G401 (cell line): ENCODE results near the gene GDF7. TPM values are rescaled to one million over a fixed set of nuclear protein-coding genes. Genes with fewer than 3 reads are reported as not detected.

ENCODE experiments used
- DNase-seq: peaks from one replicate; pipeline ENCODE4 v3.0.0-alpha.2; 2015; ENCODE audit warnings: low spot score
- in situ Hi-C: cut with HindIII; loops from 2 replicates; pipeline ENCODE4 v1.10.0; 2016; ENCODE audit warnings: low sequenced_read_pairs, mixed read lengths
- total RNA-seq: library from RNA; depleted of rRNA; stranded (reverse); fragments of >200 nt; shearing (Covaris generic); gene quantifications from 2 replicates; pipeline ENCODE4 v1.2.3, GENCODE V29; 2014

Gene GDF7
- total RNA-seq, 1 experiment from 2014 or later: 0.37 TPM

DNA sequence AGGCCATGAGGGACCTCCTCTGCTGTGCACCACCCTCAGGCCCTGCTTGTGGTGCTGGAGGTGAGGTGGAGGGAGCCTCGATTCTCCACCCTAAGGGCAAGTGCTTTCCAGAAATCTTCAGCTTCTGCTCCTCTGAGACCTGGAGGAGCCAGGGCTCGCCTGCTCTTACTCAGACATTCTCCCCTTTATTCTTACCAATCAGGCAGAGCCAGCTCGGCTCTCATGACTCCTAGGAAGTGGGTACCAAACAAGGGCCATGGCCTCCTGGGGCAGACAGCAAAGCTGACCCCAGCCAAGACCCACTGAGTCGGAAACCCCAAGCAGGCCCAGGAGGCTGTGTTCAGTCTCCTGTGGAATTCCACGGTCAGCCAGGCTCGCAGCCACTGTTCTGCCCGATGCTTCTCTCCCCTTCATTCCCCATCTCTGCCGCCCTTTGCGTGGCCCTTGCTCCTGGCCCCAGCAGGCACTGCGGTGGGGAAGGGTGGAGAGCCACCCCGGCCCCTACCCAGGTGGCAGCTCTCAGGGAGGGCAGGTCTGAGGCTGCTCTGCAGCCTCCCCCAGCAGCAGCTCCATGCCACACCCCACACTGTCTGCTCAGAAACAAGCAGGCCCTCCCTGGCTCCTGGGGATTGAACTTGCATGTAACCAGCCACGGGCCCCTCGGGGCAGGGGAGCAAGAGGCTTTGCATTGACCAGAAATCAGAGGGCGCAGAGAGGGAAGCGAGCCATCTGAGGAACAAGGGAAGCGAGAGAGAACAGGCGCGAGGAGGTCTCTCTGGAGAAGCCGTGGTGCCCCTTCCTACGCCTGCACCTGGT, 40.0 kb upstream of the GDF7 start:
- DNase-seq: no peak
- in situ Hi-C loops: no loop called here

- in situ Hi-C loops: no loop called here
- no peak for DNase-seq
These were observed 39.1 kb upstream of the GDF7 start for GRCh38 chr2:20627712-20628380.

DNA sequence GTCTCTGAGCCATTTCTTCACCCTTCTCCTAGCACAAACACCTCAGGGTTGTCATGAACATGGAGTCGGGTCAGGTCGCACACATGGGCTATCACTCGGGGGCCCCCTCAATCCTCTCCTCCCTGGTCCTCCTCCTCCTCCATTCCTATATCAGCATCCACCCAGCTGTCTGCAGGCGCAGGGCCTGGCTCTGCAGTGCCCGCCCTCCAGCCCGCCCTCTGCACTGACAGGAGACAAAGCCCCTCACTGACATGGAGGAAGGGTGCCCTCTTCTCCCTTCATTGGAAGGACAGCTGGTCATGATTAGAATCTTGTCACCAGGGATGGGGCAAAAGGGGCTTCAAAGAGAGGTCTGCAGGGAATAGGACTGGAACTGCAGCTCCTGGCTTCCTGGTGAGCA, 37.8 kb upstream of the GDF7 start:
- in situ Hi-C loops: no loop called here
- no peak for DNase-seq

- in situ Hi-C loops: no loop called here
- no peak for DNase-seq
These were observed 37.3 kb upstream of the GDF7 start for GRCh38 chr2:20629581-20630171.

- DNase-seq: no peak
- in situ Hi-C loops: no loop called here
These were observed 36.0 kb upstream of the GDF7 start for GRCh38 chr2:20630967-20631366.

GRCh38 chr2:20631617-20632307, 35.2 kb upstream of the GDF7 start:
- in situ Hi-C loops: no loop called here
- DNase-seq: no peak

DNA sequence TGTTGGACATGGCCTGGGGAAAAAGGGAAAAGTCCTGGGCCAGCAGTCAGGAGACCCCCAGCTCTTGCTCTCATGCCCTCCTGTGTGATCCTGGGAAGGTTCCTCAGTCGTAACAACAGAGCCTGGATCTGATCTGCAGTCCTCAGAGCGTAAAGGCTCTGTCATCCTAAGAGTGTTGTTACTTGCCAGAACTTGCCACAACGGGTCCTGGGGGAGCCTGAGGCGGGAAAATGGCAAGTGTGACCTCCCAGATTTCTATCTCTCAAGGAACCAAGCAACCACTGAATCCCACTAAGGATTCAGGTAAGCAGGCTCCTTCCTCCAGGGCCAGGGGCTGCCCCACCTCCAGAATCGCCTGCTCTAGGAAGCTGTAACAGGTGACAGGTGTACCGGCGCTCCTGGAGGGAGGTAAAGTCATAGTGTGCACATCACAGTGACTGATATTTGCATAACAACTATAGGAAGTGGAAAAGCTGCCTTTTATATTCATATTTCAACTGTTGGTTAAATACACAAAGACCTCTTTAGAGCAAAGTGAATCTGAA, 34.4 kb upstream of the GDF7 start:
- DNase-seq: no peak
- in situ Hi-C loops: no loop called here

DNA sequence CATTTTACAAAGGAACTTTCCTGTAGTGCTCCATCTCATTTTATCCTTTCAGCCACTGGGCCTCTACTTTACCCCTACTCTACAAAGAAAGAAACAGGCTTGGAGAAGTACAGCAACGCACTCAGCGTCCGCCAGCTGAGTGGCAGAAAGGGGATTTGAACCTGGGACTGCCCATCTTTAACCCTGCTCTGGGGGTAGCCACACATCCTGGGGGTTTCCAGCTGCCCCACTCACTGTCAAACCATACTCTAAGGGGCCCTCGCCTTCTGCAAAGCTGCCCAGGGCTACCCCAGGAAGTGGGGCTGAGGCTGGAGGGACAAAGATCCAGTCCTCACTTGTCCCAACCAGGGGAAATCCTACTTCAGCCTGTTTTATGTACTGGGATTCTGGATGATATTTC, 33.9 kb upstream of the GDF7 start:
- in situ Hi-C loops: no loop called here

DNA sequence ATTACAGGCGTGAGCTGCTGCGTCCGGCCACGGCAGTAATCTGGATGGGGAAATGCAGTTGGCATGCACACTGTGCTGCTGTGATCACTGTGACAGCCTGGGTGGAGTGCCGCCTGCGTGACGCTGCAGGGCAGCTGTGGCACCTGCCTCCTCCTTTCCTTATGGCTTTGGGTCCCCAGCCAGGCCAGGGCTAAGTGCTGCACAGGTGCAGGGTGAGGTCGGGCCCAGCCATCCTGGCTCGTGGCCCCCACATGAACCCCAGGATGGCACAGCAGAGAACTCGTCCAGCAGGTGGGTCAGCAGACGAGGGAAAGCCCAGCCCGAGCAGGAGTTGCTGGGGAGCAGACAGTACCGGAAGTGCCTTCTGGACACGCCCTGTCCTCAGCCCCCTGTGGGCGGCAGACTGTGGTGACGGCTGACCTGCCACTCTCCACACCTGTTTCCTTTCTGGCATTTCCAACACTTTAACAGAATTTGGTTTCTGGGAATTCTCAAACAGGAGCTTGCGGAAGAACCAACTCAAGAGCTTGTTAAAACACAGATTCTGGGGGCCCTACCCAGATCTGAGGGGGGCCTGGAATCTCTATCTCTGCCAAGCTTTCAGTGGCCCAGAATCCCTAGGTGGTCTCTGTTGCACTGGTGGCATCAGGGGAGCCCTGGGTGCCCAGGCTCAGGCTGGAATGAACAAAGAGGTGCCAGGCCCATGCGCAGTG, 33.0 kb upstream of the GDF7 start:
- no peak for DNase-seq
- in situ Hi-C loops: no loop called here

More for the DNA sequence above, 33.9 kb upstream of the GDF7 start:
- no peak for DNase-seq

DNA sequence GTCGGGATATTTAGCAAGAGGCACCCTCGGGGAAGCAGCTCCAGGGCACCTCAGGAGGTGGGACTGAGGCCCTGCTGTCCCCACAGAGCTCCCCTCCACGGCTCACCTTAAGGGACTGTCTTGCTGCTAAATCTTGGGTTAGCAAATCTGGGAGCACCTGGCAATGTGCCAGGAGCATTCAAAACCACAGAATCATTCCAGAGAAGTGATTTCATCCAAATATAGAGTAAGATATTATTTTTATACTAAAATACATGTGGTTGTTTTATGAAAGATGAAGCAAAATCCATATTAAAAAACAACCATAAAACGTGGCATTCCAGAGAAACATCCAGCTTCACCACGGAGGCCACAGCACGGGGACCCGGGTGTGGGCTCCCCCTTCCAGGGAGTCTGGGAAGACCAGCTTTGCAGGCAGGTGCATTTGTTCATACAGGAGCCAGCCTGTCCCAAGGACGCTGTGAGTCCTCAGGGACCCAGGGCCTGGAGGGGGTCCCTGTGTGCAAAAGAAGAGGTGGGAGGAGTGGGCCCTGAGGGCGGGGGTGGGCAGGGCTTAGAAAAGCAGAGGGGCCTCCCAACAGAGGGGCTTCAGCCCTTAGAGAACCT, 32.3 kb upstream of the GDF7 start:
- in situ Hi-C loops: loop anchor here (5.0 kb wide), 1 partner anchor 192 kb away; no protein-coding TSS in a partner anchor
- DNase-seq: no peak

GRCh38 chr2:20635113-20635510, 31.8 kb upstream of the GDF7 start:
- no peak for DNase-seq
- in situ Hi-C loops: loop anchor here (5.0 kb wide), 1 partner anchor 193 kb away; no protein-coding TSS in a partner anchor

DNA sequence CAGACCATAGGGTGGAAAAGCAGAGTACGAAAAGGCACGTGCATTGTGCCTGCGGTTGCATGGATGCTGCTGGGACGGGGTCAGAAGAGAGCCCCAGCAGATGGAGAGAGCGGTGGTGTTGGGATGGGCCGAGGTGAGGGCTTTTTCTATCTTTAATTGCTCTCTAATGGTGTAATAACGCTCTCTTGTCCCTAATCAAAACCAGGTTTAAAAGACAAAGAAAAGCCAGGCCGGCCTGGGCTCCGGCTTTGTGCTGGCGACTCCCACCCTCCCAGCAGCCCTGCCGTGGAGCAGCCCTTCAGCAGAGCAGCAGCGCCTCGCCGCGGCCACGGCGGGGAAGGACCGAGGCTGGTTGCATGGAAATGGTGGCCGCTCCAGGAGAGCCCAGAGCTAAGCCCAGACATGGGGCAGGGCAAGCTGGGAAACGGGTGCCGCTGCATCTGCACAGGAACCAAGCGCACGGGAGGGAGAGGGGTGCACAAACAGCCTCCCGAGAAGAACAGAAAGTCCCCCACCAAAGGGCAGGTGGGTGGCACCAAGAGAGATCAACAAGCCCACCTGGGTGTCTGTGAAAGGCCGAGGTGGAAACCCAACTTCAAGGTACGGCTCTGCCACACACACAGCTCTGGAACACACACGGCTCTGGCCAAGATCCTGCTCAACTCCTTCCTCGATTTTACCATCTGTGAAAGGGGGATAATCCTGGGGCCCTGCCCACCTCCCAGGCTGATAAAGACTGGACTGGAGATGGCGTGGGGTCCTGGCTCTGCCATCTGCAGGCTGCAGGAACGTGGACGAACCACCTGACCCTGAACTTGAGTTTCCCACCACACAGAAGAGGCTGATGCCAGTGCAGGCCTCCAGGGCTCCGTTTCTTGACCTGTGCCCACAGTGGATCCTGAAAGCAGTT, 31.0 kb upstream of the GDF7 start:
- DNase-seq: peak; percentile 85
- in situ Hi-C loops: loop anchor here (5.0 kb wide), 1 partner anchor 194 kb away; no protein-coding TSS in a partner anchor

- DNase-seq: no peak
- in situ Hi-C loops: loop anchor here (5.0 kb wide), 1 partner anchor 195 kb away; no protein-coding TSS in a partner anchor
These were observed 29.8 kb upstream of the GDF7 start for GRCh38 chr2:20637147-20637546.

DNA sequence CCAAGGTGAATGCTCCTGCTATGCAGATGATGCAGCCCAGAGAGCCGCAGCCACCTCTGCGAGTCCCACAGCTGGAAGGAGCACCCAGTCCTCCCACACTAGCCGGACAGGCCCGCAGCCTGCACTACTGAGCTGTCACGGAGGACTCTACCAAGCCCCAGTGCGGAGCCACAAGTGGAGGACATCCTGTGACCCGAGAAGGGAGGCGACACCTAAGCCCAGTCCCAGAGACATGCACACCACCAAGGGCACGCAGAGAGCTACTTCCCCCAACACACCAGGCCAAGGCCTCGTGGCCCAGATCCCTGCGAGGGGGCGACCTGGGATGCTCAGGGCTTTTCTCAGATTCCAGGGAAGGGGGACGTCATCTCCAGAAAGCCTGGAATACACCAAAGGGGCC, 28.9 kb upstream of the GDF7 start:
- in situ Hi-C loops: loop anchor here (5.0 kb wide), 1 partner anchor 196 kb away; no protein-coding TSS in a partner anchor
- DNase-seq: no peak

DNA sequence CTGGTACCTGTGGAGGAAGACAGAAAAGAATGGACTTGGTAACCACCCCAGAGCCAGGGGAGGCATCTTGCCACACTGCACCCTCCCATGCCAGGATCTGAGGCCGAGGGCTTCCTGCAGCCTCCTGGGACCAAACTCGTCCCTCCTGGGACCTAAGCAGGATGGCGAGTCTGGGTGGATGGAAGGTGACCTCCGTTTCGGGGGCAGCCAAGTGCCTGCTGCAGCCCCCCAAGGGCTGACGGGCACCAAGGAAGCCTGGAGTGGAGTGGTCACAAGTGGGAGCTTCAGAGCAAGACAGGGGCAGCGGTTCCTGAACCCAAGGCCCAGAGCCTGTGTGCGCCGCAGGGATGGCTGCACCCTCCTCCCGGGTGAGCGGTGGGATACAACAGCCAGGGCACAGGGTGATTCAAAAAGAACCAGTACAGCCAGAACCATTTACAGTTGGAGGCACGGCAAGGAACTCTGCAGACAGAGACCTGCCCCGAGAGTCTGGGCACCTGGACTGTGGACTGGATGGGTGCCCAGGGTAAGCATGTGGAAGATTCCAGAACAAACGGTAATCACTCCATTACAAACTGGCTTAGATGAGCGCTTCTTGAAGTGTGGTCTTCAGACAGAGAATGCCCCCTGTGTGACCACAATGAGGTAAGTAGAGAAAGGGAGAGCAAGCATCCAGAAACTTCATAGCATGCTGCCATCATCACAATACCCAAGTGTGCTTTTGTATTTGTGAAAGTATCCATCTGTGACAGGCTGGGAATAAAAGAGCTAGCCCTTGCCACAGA, 28.1 kb upstream of the GDF7 start:
- in situ Hi-C loops: loop anchor here (5.0 kb wide), 1 partner anchor 197 kb away; no protein-coding TSS in a partner anchor

DNA sequence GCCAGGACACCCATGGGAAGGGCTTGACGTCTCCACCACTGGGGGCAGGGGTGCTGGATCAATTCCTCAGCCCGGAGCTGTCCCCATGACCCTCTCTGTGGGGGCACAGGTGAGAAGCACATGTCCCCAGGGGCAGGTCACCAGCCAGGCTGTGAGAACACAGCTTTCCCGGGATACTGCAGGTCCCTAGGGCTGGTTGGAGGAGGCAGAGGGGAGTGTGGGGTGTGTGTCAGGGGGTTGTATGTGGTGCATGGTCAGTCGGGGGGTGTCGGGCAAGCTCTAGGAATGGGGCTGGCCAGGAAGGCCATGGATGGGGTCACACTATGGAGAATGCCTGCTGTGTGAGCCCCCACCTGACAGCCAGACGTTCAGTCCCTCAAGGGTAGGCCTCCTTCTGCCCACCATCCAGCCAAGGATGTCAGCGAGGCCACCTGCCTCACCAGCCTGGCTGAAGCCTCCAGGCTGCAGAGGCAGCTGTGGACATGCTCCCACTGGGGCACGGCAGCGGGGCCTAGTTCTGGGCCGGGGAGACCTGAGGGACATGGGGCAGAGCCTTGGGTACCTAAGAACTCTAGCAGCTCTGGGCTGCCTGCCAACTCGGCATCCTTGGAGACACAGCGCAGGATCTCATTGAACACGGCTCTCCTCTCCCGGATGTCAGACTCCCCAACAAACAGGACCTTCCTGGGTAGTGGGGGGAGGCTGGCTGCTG, 26.4 kb upstream of the GDF7 start:
- in situ Hi-C loops: no loop called here

More for the DNA sequence above, 28.1 kb upstream of the GDF7 start:
- no peak for DNase-seq

More for the DNA sequence above, 26.4 kb upstream of the GDF7 start:
- DNase-seq: peak; percentile 55
